ENCODE measurements around the gene ALCAM. TPM values are rescaled to one million over a fixed set of nuclear protein-coding genes. Genes with fewer than 3 reads are reported as not detected.
A peak's percentile ranks its signal among the peaks of the same experiment; 100 is the strongest.

ALCAM gene
- total and polyA plus RNA-seq, 2 donors (not counting 1 experiment from before 2014, with no cell fraction given), result 6.2 to 23.8 TPM

DNA sequence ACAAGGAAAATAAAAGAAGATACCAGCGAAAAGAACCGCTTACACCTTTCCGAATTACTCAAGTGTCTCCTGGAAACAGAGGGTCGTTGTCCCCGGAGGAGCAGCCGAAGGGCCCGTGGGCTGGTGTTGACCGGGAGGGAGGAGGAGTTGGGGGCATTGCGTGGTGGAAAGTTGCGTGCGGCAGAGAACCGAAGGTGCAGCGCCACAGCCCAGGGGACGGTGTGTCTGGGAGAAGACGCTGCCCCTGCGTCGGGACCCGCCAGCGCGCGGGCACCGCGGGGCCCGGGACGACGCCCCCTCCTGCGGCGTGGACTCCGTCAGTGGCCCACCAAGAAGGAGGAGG is 325 bp downstream of the ALCAM start:
- H3K9me3 Mint-ChIP-seq (ENCODE audit: insufficient read depth), result no peaks in the 10 kb centered on the region
- no peak for TF ChIP-seq EZH2 (IDR thresholded peaks at IDR 0.05; ENCODE audit: borderline replicate concordance, insufficient read depth, low read depth, low read length, poor library complexity, severe bottlenecking)
- TF ChIP-seq, protein P1, sequence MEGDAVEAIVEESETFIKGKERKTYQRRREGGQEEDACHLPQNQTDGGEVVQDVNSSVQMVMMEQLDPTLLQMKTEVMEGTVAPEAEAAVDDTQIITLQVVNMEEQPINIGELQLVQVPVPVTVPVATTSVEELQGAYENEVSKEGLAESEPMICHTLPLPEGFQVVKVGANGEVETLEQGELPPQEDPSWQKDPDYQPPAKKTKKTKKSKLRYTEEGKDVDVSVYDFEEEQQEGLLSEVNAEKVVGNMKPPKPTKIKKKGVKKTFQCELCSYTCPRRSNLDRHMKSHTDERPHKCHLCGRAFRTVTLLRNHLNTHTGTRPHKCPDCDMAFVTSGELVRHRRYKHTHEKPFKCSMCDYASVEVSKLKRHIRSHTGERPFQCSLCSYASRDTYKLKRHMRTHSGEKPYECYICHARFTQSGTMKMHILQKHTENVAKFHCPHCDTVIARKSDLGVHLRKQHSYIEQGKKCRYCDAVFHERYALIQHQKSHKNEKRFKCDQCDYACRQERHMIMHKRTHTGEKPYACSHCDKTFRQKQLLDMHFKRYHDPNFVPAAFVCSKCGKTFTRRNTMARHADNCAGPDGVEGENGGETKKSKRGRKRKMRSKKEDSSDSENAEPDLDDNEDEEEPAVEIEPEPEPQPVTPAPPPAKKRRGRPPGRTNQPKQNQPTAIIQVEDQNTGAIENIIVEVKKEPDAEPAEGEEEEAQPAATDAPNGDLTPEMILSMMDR (IDR thresholded peaks at IDR 0.05), result peak; percentile 3

More for the DNA sequence above, 325 bp downstream of the ALCAM start:
- ChIA-PET CTCF (interaction anchor here (2.4 to 2.8 kb wide), 2 partner anchors 12 to 1094 kb away, joined by 6 to 10 read pairs; no protein-coding TSS in a partner anchor), POLR2A (no interaction called here)
- peaks cover 33% of the 10 kb centered on the region for H3K4me1 Mint-ChIP-seq
- Histone ChIP-seq H3K79me2 (ENCODE audit: control insufficient read depth, insufficient read depth, low read length) (peaks cover 12% of the 10 kb centered on the region), H3K9ac (ENCODE audit: low read length) (peak overlapping the region; percentile 95), H3K27me3 (replicated peaks in 1 of 4; ENCODE audit: control extremely low read depth in 1 of 4, control insufficient read depth in 3 of 4, insufficient read depth in 4 of 4, low read length in 3 of 4) (peaks cover 0 to 5% (median 0%) of the 10 kb centered on the region in 4 experiments), H3K4me3 (ENCODE audit: control extremely low read depth in 1 of 5, extremely low read depth in 1 of 5, insufficient read depth in 1 of 5, low read depth in 2 of 5, low read length in 4 of 5) (peak overlapping the region; percentile 78 to 91 (median 88)), H4K20me1 (ENCODE audit: control insufficient read depth, insufficient read depth, low read length, poor library complexity, severe bottlenecking) (no peaks in the 10 kb centered on the region), H3K4me2 (replicated peaks; ENCODE audit: low read depth, low read length, poor library complexity, severe bottlenecking) (peak overlapping the region; percentile 90), H3K9me3 (ENCODE audit: control extremely low read depth in 1 of 3, control insufficient read depth in 2 of 3, insufficient read depth in 1 of 3, low read length in 2 of 3) (no peaks in the 10 kb centered on the region), H3K36me3 (replicated peaks in 1 of 2; ENCODE audit: control extremely low read depth in 1 of 2, control insufficient read depth in 1 of 2, extremely low read depth in 1 of 2, insufficient read depth in 2 of 2, low read length in 1 of 2) (no peaks in the 10 kb centered on the region), H3K27ac (ENCODE audit: low read length in 2 of 2) (peak overlapping the region; percentile 98), H2AFZ (ENCODE audit: insufficient read depth, low read depth, low read length, poor library complexity, severe bottlenecking) (peak overlapping the region; percentile 85), H3K4me1 (ENCODE audit: control insufficient read depth in 2 of 2, insufficient read depth in 2 of 2, low read length in 2 of 2) (peaks cover 14 to 17% of the 10 kb centered on the region in 2 donors)
- under 1% methylated on average over 26 of the region's 29 CpGs for WGBS (ENCODE audit: insufficient coverage)
- peak overlapping the region; percentile 100 for H3K27ac Mint-ChIP-seq
- ATAC-seq (ENCODE audit: low read depth) (peak; percentile 4), DNase-seq (peak; percentile 66)
- no peaks in the 10 kb centered on the region for H3K27me3 Mint-ChIP-seq
- peak overlapping the region; percentile 99 for H3K4me3 Mint-ChIP-seq
- intact Hi-C loops (cut with micrococcal nuclease), result loop anchor here (2.0 to 10.0 kb wide), 4 partner anchors 152 to 888 kb away; no protein-coding TSS in a partner anchor

Measured in B cell (primary cell).